NCI-H446 treated with DMSO at 0.1 percent for 48 hours (cell line): ENCODE measurements around the gene PTPRK.

Experiments
- DNase-seq: peaks from one replicate; lab custom pipeline; 2025; lab: John Stamatoyannopoulos, UW

Gene PTPRK

DNA sequence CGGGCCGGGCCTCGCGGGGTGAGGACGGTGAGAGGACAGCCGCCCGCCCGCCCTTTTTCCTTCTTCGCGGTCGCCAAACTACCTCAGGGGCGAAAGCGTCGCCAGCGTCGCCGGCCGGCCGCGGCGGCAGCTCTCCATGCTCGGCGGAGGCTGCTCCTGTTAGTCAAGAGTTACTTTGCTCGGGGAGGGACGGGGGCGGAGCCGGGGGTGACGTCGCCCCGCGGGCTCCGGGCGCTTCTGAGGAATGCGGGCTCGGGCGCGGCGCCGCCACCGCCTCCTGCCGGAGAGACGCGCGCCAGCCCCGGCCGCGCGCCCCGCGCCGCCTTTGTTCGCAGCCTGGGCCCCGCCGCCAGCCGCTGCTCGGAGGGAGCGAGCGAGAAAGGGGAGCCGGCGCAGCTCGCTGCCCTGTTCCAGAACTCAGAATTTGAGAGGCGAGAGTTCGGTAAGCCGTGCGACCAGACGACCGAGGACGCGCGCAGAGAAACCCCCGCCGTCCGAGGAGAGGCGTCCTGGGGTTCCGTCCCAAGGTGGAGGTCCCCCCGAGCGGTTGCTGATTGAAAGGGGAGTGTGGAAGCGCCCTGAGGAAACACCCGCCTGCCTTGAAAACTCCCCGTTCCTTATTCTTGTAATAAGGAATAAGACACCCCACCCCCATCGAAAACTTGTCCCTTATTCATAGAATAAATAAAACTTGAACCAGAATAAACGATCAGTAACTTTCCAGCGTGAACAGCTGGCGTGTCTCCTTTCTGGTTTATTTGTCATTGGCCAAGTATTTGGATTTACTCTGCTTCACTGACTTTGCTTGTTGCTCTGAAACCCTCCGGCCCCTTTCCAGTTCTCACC is at the start of gene PTPRK:
TSS of gene PTPRK (minus strand) at position 164 of the 846 bp plus-strand sequence. CDS start 241 bp downstream, outside the sequence.
- DNase-seq, result peak; percentile 90

GRCh38 chr6:128567029-128567428 is 46.6 kb upstream of the PTPRK start:
- DNase-seq, result no peak

DNA sequence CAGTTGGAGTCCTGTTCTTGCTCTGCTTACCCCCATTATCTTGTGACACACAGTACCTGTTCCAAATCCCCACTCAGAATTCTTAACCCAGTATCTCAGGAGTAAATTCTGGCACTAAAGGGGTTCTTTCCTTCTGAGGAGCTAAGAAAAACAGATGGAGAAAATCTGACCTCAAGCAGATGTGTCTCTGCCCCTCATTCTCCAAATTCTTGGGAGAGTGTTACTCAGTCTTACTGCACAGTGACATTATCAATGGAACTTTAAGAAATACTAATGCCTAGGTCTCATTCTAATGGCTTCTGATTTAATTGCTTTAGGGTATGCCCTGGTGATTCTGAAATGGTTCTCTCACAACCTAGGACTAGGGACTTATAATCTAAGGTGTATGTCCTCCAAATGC is 40.6 kb upstream of the PTPRK start:
- DNase-seq, result no peak

GRCh38 chr6:128558924-128559323 is 38.5 kb upstream of the PTPRK start:
- no peak for DNase-seq

GRCh38 chr6:128558021-128558420 is 37.6 kb upstream of the PTPRK start:
- DNase-seq, result no peak

DNA sequence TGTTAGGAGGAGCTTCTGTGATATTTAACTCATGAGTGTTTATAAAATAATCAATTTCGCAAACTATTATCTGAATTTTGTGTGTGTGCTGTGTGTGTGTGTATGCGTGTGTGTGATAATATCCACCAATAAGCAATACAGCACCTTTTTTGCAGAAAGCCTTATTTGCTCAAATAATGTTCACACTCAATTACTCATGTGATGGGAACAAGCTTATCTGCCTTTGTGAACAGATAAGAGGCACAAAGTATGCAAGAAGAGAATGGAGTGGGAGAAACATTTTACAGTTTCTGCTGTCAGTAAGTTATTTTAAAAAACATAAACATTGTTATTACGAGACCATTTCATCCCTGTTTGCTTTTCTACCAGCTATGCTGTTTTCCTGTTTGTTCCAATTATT is 36.7 kb upstream of the PTPRK start:
- no peak for DNase-seq

DNA sequence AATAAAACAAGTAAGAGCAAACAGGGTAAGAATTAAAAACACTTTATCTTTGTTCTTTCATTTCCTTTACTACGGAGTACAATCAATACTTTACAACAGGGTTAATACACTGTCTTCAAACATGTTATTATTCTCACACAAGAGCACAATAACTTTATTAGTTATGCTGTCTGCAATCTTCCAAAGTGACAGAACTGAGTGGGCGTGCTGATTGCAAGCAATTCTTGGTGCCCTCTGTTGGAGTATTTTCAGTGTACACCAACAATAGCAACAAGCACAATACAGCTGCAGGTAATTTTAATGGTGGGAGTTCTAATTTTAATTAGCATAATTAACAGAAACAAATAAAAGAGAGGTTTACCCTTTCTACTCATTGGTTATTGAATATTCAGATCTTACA is 33.9 kb upstream of the PTPRK start:
- no peak for DNase-seq

DNA sequence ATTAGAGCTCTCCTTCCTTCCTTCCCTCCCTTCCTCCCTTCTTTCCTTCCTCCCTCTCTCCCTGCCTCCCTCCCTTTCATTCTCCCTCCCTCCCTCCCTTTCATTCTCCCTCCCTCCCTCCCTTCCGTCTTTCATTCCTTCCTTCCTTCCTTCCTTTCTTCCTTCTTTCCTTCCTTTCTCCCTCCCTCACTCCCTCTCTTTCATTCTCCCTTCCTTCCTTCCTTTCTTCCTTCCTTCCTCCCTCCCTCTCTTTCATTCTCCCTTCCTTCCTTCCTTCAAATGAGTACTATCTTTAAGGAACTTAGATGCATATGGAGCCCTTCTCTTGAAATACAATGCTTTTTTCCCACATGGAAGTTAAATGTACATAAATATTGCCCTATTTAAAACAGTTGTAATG is 20.9 kb upstream of the PTPRK start:
- no peak for DNase-seq

DNA sequence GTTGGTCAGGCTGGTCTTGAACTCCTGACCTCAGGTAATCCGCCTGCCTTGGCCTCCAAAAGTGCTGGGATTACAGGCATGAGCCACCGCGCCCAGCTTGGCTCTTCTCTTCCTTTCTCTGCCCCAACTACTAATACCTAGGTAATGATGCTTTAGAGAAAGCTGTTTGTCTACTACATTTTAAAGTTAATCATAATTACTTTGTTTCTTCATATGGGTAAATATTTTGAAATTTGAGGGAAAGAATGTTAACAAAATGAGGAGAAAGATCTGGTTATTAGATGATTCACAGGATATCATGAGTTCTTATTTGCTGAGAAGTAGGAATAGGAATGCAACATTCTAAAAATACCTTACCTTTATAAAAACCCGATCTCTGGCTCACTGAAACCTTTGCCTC is 18.4 kb upstream of the PTPRK start:
- DNase-seq, result no peak

DNA sequence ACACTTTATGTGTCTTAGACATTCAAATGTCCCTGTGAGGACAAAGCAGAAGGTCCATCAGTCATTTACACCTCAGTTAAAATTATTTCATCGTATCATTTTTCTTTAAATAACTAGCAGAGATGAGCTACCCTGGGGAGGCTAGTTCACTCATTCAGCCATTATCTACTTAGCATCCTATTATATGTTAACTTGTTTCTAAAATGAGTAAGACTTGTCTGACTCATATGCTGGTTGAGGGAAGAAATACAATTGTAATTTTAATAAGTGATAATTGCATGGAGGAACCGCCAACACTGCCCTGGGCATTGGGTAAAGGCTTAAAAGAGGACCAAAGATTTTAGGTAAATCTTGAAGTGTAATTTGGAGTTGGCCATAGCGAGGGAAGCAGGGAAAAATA is 12.4 kb upstream of the PTPRK start:
- no peak for DNase-seq

DNA sequence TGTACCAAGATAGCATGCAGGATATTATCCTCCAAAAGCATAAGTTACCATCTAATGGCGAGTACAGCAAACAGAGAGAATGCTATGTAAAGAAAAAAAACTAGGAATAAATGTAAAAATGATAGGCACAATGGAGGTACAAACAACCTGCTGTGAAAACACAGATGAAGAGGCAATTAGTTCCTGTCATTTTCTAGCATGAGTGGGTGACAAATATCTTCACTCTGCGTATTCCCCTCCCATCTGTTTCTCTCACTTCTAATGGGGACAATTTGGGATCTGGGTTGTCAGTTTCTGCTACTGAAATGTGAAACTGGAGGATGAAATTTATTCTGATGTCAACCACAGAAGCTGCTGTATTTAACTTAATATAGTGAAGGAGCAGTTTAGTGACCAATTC is 11.7 kb upstream of the PTPRK start:
- no peak for DNase-seq

GRCh38 chr6:128531696-128532095 is 11.3 kb upstream of the PTPRK start:
- DNase-seq, result no peak

- no peak for DNase-seq
Measured at GRCh38 chr6:128528241-128528640, 7.8 kb upstream of the PTPRK start.

DNA sequence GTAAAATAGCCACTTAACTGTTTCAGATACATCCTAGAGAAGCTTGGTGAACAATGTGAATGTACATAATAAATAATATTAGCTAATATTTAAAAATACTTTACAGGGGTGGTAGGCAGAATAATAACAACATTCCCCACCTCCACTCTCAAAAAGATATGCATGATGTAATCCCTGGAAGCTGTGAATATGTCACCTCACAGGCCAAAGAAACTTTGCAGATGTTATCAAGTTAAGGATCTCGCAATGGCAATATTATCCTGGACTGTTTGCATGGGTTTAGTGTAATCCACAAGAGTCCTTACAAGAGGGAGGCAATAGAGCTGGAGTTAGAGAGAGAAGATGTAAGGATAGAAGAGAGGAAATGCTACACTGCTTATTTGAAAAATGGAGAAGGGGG is 7.0 kb upstream of the PTPRK start:
- no peak for DNase-seq

- no peak for DNase-seq
Measured at GRCh38 chr6:128526152-128526914, 5.9 kb upstream of the PTPRK start.

- peak; percentile 56 for DNase-seq
Measured at GRCh38 chr6:128525406-128525805, 5.0 kb upstream of the PTPRK start.

- DNase-seq, result peak; percentile 90
Measured at GRCh38 chr6:128521282-128521632, 858 bp upstream of the PTPRK start.

- no peak for DNase-seq
Measured at GRCh38 chr6:128519931-128520435, 416 bp downstream of the PTPRK start.

GRCh38 chr6:128519132-128519930 is 1.1 kb downstream of the PTPRK start:
- peak; percentile 53 for DNase-seq

GRCh38 chr6:128518434-128519131 is 1.8 kb downstream of the PTPRK start:
- DNase-seq, result no peak

DNA sequence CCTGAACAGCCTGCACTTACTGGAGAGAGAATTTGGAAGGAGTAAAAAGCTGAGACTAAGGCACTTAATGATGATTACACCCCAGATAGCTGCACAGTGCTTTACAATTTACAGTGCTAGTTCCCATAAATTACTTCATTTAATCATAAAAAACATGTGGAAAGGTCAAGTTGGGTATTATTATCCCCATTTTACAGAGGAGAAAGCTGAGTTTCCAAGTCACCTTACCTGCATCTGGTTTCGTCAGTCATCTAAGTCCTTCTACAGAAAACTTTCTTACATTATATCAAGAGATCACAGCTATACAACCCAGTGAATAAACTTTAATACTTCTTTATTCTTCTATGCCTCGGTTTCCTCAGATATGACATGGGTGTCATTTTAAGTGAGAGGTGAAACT is 3.3 kb downstream of the PTPRK start:
- no peak for DNase-seq

- peak; percentile 51 for DNase-seq
Measured at GRCh38 chr6:128516514-128516898, 3.9 kb downstream of the PTPRK start.
